ENCODE data around the gene PSPN.
"Not testable (repeated sequence)": the region's sequence is repeated elsewhere in the genome, so short reads cannot be mapped to it uniquely, and the experiment has no call there.

The PSPN gene

DNA sequence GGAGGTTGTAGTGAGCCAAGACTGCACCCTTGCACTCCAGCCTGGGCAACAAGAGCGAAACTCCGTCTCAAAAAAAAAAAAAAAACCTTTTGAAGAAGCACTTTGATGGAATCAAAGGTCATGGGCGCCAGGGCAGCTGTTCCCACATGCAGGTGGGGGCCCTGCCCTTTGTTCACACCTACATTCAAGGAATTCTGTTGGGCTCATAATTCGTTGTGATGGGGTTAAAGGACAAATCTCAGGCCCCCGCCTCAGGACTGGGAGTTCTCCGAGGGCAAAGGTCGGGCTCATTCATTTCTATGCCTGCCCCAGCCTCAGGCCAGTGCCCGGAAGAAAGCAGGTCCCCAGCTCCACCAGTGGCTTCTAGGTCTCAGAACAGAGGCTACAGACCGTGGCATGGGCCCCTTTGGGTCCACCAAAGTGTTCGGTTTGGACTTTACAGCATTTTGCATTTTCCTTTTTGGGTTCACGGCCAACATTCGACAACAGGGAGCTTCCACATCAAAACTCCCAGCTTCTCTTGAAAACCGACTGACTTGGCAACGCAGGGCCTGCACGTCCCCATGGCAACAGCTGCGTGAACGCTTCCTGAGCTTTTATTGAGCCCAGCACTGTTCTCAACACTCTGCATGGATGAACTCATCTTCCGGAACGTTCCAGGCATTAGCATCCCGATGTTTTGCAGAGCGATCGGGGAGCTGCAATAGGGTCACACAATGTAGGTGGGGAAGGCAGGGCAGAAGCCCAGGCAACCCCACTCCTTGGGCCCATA lies 27.3 kb upstream of the PSPN start:
- no peak for DNase-seq

DNA sequence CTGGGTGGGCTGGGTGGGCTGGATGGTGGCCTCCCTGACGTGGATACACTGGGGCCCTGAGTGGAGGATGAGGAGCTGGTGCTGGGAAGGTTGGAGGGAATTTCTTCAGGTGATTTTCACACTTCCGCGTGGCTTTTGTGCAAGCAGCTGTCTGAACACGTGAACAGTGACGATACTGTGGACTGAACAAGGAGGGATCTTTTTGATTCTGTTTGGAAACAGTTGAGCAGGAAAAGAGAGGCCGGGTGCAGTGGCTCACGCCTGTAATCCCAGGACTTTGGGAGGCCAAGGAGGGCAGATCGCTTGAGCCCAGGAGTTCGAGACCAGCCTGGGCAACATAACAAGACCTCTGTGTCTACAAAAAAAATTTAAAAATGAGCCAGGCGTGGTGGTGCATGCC lies 26.3 kb upstream of the PSPN start:
- no peak for DNase-seq

- DNase-seq: not testable (repeated sequence)
Observed at GRCh38 chr19:6400062-6400944, 24.6 kb upstream of the PSPN start.

DNA sequence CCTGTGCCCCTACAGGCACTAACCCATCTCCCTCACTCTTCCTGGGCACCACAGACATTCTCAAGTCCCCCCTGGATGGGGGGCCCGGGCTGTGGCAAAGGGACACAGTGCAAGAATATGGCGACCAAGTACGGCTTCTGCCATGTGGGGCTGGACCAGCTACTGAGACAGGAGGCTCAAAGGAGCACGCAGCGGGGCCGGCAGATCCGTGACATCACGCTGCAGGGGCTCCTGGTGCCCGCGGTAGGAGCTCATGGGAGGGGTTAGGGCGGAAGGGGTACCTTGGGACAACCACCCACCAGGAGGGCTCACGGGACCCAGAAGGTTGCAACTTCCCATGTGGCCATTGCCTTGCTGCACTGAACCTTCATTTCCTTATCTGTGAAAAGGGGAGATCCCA lies 20.6 kb upstream of the PSPN start:
- no peak for DNase-seq

DNA sequence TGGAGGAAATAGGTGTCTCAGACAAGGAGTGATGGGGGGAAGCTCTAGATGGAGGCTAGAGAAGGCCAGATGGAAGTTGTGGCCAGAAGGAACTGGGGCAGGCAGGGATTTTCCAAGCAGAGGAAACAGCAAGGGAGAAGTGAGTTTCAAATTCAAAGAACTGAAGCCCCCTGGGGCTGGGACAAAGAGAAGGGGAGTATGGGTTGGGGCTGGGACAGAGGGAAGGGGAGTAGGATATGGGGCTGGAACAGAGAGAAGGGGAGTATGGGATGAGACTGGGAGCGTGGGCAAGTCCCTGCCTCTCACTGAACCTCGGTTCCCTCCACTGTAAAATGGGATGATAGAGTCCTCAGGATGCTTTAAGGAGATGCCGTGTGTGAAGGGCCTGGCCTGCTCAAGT lies 19.1 kb upstream of the PSPN start:
- DNase-seq: no peak

DNA sequence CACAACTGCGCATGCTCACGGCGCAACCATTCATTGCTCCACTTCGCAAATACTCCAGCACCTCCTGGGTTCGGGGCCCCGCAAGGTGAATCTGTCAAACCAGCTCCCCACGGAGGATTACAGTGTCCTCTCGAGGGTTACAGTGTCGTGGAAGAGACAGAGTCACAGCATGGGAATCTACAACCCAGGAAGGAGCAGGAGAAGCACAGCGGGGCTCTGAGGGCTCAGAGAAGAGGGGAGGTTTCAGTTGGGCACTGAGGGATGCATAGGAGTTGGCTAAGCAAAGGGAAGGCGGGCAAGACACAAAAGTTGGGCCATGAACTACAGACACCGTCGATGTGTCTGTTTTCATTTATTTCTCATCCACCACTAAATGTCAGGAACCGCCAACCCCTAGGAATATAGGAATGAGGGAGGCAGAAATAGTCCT lies 18.3 kb upstream of the PSPN start:
- DNase-seq: no peak

- peak; percentile 91 for DNase-seq
Observed at GRCh38 chr19:6393074-6393982, 17.6 kb upstream of the PSPN start, which contains the start of gene GTF2F1. Gene GTF2F1 (minus strand): TSS chr19:6393164. CDS start chr19:6392995, 169 bp downstream.

DNA sequence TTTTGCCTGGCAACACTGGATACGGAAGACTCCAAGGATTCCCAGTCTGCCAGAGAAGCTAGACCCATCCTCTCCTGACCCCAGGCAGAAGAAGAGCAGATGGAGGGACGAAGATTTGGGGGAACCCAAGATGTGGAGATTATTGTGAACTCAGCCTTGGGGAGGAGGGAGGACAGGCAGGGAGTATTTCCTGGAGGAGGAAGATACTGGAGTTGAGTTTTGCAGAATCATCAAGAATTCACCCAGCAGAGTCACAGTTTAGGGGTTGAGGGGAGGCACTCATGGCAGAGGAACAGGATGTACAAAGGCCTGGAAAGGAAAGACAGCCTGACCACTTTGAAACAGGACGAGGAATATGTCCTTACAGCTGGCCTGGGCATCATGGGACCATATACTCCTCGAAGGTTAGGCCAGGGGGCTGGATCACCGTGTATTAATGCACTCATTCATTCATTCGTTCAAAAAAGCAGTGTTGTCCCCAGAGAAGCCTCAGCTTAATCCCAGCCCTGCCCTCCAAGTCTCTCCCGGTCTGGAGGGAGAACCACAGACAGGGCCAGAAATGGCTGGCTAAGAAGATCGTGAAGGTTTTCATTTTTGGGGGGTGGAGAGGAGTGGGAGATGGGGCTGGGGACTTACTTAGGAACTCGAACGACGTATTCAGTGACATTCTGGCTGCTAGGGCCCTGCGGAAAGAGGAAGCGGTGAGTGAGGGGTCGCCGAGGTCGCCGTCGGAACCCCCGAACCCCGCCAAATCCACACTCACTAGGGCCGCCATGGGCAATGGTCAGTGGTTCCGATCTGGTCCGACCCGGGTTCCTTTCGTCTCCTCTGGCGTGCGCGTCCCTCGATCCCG lies 16.7 kb upstream of the PSPN start:
- no peak for DNase-seq

- no peak for DNase-seq
Observed at GRCh38 chr19:6387372-6387771, 11.6 kb upstream of the PSPN start.

- no peak for DNase-seq
Observed at GRCh38 chr19:6384381-6384780, 8.6 kb upstream of the PSPN start.

GRCh38 chr19:6383188-6383587 lies 7.5 kb upstream of the PSPN start:
- no peak for DNase-seq

DNA sequence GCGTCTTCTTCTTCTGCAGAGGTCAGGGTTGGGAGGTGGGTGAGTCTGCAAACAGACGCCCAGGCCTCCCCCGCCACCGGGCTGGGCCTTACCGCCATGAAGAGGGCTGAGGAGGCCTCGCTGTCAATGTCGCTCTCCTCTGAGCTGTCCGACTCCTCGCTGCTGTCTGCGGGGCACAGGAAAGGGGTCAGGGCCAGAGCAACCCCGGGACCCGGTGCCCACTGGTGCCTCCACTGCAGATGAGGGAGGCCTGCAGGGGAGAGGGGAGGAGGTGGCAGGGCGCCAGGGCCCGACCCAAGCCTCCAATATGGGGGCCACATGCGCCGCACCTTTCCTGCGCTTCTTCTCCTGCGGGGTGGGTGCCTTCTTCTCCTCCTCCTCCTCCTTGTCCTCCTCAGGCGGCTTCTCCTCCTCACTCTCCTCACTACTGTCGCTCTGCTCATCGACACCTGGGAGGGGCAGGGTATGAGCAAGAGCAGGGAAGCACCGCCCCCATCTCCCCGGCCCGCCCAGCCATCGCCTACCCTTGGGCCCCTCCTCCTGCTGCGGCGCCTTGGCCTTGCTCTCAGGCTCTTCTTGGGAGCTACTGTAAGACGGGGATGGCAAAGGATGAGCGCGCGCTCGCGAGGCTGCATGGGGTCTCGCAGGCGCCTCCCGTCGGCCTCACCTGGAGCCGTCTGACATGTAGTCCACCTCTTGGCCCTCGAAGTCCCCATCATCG lies 5.5 kb upstream of the PSPN start:
- no peak for DNase-seq

DNA sequence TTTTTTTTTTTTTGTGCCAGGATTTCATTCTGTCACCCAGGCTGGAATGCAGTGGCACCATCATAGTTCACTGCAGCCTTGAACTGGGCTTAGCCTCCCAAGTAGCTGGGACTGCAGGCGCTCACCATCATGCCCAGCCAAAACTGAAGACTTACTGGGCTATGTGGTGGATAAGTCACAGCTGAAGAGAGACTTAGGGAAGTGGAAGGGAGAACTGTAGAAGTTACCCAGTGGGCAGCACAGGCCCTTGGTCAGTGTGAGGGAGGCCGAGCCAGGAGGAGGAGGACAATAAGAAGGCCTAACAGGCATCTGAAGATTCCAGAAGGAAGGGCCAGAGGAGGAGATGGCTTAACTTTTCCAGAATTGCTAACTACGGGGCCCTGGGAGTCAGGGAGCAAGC lies 4.0 kb upstream of the PSPN start:
- no peak for DNase-seq

- no peak for DNase-seq
Observed at GRCh38 chr19:6378486-6378885, 2.8 kb upstream of the PSPN start.

DNA sequence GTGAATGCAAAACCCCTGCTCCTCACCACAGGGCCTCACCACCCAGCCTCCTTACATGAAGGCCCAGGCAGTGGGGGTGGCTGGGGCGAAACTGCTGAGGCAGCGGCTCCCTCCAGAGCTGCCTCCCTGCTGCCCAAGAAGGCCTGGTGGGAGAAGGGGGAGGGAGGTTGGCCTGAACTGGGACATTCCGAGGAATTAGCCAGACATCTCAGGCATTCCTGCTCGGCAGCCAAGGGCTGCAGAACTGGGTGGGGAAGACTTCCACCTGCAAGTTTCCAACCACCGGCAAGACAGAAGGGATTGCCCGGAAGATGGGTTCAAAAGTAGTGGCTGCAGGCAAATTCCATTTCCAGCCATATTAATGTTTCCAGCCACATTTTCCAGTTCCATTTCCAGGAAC lies 2.3 kb upstream of the PSPN start:
- no peak for DNase-seq

DNA sequence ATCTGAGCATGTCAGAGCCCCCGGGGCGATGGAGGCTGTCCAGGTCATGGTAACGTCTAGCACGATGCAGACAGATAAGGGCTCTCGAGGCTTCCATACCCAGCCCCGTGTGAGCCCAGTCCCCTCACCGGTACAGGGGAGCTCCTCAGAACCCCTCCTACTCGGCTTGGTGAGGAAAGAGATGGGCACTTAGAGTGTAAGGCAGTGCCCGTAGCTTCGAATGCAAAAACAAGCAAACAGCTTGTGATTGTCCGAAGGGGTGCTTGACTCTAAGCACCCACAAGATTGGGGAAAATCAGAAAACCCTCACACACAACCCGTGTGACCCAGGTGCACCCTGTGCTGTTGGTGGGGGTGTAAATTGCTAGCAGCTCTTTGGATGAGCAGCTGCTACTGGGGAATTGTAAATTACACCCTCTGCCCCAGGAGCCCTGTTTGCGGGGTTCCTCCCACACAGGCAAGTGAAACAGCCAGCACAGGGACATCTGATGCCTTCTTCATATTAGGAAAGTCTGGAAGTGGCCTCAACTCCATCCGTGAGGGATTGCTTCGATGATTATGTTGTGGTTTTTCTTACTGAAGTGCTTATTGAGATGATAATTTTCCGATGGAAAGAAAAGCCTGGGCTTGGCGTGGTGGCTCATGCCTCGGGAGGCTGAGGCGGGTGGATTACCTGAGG lies 918 bp upstream of the PSPN start:
- DNase-seq: no peak

DNA sequence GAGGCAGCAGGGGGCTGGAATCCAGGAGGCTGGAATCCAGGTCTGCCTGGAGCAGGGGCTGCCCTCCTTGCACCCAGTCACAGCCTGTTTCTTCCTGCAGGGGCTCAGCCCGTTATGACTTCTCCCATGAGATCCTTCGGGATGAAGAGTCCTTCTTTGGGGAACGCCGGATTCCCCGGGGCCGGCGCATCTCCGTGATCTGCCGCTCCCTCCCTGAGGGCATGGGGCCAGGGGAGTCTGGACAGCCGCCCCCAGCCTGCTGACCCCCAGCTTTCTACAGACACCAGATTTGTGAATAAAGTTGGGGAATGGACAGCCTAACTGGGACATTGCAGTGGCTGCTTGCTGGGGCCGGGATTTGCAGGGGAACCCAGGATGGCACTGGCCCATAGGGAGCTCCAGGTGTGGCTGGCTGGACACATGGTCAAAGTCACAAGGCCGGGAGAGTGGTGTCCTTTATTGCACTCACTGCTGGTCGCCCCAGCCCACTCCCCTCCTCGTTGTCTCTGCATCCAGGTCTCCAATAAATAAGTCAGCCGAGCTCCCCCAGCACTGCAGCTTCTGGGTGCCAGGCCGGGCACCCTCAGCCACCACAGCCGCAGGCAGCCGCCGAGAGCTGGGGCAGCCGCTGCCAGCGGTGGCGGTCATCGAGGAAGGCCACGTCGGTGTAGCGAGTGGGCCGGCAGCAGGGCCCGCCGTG lies 872 bp downstream of the PSPN start:
- no peak for DNase-seq

DNA sequence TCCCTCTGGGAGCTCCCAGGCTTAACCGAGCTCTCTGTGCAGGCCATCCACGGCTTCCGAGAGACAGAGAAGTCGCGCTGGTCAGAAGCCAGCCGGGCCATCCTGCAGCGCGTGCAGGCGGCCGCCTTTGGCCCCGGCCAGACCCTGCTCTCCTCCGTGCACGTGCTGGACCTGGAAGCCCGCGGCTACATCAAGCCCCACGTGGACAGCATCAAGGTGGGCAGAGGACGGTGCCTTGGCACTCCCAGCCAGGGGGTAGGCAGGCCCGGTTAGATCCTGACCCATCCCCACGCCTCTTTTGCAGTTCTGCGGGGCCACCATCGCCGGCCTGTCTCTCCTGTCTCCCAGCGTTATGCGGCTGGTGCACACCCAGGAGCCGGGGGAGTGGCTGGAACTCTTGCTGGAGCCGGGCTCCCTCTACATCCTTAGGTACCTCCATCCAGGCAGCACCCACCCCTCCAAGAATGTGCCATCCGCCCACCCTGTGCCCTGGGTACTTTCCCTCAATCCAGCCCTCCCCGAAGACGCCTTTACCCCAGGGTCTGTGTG lies 1.5 kb downstream of the PSPN start:
- DNase-seq: no peak

GRCh38 chr19:6373813-6374108 lies 2.0 kb downstream of the PSPN start:
- DNase-seq: no peak
